ENCODE data around the gene TUBA1C.

TUBA1C gene

DNA sequence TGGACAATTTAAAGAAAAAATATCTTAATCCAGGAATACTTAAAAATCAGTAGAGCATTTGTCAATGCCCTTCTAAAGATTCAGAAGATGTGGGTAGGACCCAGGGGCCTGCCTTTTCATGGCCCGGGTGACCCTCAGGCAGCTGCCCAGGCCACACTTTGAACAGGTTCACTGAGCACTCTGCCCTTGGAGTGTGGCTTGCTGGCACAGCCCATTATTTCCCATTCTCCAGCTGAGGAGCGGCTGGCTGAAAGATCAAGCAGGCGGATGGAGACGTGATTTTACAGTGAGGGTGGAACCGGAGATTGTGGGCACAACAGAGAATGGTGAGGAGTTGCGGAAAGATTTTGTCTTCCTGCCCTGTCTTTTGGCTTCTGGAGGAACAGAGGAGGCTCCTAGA is 23.0 kb downstream of the TUBA1C start:
- TF ChIP-seq CREB1 (IDR thresholded peaks at IDR 0.05; ENCODE audit: low read depth) (no peak), ZBTB7A (IDR thresholded peaks at IDR 0.05; ENCODE audit: low read depth) (no peak), TCF12 (IDR thresholded peaks at IDR 0.05; ENCODE audit: low read depth) (no peak), TAF1 (IDR thresholded peaks at IDR 0.05; ENCODE audit: low read depth) (no peak), FOXM1 (IDR thresholded peaks at IDR 0.05; ENCODE audit: borderline replicate concordance, low read depth) (no peak), YY1 (IDR thresholded peaks at IDR 0.05; ENCODE audit: low read depth) (no peak), TEAD4 (IDR thresholded peaks at IDR 0.05) (no peak), EGR1 (IDR thresholded peaks at IDR 0.05) (no peak), EP300 (IDR thresholded peaks at IDR 0.05; ENCODE audit: borderline replicate concordance) (no peak)
- TF ChIP-seq, protein P1, sequence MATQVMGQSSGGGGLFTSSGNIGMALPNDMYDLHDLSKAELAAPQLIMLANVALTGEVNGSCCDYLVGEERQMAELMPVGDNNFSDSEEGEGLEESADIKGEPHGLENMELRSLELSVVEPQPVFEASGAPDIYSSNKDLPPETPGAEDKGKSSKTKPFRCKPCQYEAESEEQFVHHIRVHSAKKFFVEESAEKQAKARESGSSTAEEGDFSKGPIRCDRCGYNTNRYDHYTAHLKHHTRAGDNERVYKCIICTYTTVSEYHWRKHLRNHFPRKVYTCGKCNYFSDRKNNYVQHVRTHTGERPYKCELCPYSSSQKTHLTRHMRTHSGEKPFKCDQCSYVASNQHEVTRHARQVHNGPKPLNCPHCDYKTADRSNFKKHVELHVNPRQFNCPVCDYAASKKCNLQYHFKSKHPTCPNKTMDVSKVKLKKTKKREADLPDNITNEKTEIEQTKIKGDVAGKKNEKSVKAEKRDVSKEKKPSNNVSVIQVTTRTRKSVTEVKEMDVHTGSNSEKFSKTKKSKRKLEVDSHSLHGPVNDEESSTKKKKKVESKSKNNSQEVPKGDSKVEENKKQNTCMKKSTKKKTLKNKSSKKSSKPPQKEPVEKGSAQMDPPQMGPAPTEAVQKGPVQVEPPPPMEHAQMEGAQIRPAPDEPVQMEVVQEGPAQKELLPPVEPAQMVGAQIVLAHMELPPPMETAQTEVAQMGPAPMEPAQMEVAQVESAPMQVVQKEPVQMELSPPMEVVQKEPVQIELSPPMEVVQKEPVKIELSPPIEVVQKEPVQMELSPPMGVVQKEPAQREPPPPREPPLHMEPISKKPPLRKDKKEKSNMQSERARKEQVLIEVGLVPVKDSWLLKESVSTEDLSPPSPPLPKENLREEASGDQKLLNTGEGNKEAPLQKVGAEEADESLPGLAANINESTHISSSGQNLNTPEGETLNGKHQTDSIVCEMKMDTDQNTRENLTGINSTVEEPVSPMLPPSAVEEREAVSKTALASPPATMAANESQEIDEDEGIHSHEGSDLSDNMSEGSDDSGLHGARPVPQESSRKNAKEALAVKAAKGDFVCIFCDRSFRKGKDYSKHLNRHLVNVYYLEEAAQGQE (IDR thresholded peaks at IDR 0.05; ENCODE audit: low read depth): no peak
- TF ChIP-seq, protein P2, sequence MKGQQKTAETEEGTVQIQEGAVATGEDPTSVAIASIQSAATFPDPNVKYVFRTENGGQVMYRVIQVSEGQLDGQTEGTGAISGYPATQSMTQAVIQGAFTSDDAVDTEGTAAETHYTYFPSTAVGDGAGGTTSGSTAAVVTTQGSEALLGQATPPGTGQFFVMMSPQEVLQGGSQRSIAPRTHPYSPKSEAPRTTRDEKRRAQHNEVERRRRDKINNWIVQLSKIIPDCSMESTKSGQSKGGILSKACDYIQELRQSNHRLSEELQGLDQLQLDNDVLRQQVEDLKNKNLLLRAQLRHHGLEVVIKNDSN (IDR thresholded peaks at IDR 0.05): no peak
- TF ChIP-seq, protein P3, sequence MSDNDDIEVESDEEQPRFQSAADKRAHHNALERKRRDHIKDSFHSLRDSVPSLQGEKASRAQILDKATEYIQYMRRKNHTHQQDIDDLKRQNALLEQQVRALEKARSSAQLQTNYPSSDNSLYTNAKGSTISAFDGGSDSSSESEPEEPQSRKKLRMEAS (IDR thresholded peaks at IDR 0.05): no peak

DNA sequence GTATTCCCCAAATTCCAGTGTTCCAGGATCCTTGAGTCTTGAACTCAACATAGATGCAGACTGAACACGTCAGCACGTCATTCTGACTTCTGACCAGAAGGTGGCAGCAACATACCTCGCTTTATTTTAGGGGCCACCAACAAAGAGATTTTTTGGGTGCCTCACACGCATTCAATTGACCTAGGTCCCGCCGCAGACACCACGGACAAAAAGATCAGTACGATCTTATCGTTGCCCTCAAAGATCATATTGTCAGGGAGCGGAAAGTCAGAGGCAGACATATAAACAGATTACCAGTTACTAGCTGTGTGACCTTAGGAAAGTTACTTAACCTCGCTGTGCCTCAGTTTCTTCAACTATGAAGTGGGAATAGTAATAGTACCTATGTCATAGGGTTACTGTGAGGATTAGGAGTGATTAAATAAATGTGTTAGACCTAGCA is 23.6 kb downstream of the TUBA1C start:
- TF ChIP-seq, protein P3 (IDR thresholded peaks at IDR 0.05): no peak
- TF ChIP-seq FOXM1 (IDR thresholded peaks at IDR 0.05; ENCODE audit: borderline replicate concordance, low read depth): no peak
- no peak for TF ChIP-seq TEAD4 (IDR thresholded peaks at IDR 0.05)
- TF ChIP-seq TCF12 (IDR thresholded peaks at IDR 0.05; ENCODE audit: low read depth): no peak
- TF ChIP-seq EP300 (IDR thresholded peaks at IDR 0.05; ENCODE audit: borderline replicate concordance): no peak
- TF ChIP-seq NFIC (IDR thresholded peaks at IDR 0.05): no peak
- TF ChIP-seq CREB1 (IDR thresholded peaks at IDR 0.05; ENCODE audit: low read depth): peak; percentile 56; the same call in 1 of the 2 replicates
- no peak for TF ChIP-seq TAF1 (IDR thresholded peaks at IDR 0.05; ENCODE audit: low read depth)
- peak; percentile 96 for TF ChIP-seq RAD21 (IDR thresholded peaks at IDR 0.05; ENCODE audit: low read depth)
- TF ChIP-seq, protein P1 (IDR thresholded peaks at IDR 0.05; ENCODE audit: low read depth): no peak

DNA sequence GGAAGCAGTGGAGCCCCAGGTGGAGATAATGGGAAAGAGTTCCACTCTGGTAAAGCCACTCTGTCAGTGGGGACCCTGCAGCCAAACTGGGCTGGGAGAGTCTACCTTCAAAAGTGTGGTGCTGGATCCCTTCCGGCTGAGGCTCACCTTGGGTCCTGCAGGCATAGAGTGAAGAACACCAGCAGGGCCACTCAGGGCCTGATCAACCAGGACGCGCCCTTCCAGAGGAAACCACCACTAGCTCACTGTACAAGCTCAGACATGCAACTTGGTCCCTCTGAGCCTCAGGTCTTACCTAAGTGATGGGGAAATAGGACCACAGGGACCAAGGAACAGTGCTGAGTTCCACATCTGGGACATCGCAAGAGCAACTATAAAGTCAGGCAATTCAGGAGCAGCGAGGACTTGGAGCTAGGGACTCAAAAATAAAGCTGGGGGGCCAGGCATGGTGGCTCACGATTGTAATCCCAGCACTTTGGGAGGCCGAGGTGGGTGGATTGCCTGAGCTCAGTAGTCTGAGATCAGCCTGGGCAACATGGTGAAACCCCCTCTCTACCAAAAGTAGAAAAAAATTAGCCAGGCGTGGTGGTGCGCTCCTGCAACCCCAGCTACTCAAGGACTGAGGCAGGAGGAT is 24.2 kb downstream of the TUBA1C start:
- TF ChIP-seq ZBTB7A (IDR thresholded peaks at IDR 0.05; ENCODE audit: low read depth) (no peak), EP300 (IDR thresholded peaks at IDR 0.05; ENCODE audit: borderline replicate concordance) (no peak), YY1 (IDR thresholded peaks at IDR 0.05; ENCODE audit: low read depth) (no peak), TAF1 (IDR thresholded peaks at IDR 0.05; ENCODE audit: low read depth) (no peak)
- TF ChIP-seq, protein P2 (IDR thresholded peaks at IDR 0.05): no peak
- TF ChIP-seq, protein P3 (IDR thresholded peaks at IDR 0.05): no peak

DNA sequence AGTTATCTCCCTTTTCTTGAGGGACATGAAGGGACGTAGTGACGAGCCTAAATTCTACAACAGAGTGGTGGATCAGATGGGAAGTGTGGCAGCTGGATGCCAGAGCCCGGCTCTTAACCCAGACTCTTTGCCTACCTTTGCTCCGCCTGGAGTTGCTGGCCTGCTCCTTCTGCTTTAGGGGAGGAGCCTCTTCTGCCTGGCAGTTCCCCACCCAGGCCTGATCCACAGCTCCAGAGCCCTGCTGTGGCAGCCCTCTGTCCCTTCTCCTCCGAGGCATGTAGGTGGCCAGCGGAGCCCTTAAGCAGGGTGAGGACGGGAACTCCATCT is 27.8 kb downstream of the TUBA1C start:
- TF ChIP-seq, protein P3 (IDR thresholded peaks at IDR 0.05): no peak
- TF ChIP-seq, protein P2 (IDR thresholded peaks at IDR 0.05): no peak
- TF ChIP-seq TAF1 (IDR thresholded peaks at IDR 0.05; ENCODE audit: low read depth): no peak
- no peak for TF ChIP-seq ZBTB7A (IDR thresholded peaks at IDR 0.05; ENCODE audit: low read depth)
- TF ChIP-seq CREB1 (IDR thresholded peaks at IDR 0.05; ENCODE audit: low read depth): no peak
- TF ChIP-seq, protein P1 (IDR thresholded peaks at IDR 0.05; ENCODE audit: low read depth): no peak
